HG02840 (cell line): Measurements from ENCODE around the gene TMPRSS9.

Experiments
- ATAC-seq: cut with Tn5 transposase; IDR thresholded peaks from one replicate; pipeline ENCODE4 v1.9.1; 2021; ENCODE audit warnings: mild to moderate bottlenecking, moderate library complexity, moderate number of reproducible peaks; ENCODE audit not compliant: unreplicated experiment, low FRiP score

TMPRSS9 gene

DNA sequence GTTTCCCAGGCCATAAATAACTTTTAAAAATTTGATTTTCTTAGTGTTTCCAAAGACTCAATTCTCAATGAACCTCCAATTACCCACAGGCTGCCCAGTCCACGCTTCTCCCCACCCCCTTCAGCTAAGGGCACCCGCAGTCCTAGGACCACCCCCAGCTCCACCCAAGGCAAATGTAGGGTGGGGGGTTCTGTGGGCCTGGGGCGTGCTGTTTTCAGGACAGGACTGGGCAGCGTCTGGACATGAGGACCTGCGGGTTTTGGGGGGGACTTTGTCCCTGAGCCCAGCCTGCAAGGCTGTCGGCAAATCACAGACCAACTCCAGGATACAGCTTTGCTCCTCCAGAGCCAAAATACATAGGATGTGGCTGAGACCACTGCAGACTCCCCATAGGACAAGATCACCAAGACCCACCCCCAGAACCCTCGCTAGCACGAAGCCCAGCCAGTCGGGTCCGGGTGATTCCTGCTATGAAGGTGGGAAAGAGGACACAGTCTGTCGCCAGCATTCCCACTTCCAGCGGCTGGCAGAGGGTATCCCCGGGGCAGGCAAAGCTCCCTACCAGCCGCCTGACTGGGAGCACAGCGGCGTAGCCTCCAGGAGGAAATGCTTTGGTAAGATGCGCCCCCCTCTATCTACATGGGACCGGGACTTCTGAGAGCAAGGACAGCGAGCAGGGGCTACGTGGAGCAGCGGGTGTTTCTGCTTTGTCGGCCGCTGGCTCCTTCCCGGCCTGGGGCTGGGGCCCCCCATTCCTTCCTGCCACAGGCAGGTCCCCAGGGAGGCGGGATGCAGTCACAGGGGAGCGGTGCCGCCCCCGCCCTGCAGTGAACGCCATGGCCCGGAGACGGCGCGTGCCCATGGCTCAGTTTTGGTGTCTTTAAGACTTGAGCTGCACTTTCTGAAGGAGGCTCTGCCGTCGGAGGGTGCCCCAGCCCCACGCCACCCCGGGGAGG lies 69.0 kb downstream of the TMPRSS9 start:
- ATAC-seq, result no peak

DNA sequence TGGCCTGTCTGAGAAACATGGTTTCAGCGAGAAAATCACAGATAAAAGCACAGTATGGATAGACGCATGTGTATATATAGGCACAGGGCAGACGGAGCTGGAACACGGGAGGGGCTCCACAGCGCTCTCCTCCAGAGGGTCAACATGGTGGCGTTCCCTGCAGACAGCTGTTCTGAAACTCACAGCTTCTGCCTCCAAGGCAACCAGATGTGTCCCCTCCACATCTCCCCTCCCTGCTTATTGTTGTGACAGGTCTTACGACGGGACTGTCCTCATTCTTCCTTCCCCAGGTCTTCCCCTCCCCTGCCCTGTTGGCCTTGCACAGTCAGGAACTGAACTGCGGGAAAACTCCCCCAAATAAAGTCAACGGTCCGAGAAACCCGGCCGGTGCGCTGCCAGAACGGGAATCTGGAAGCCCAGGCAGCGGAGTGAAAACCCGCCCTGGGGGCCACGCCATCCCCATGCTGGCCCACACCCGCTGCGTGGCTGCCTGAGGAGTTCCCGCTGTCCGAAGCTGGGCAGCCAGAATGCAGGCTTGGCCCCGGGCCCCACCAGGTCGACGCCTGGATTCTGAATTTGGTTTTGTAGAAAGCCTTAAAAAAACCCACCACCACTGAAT lies 70.0 kb downstream of the TMPRSS9 start:
- no peak for ATAC-seq

DNA sequence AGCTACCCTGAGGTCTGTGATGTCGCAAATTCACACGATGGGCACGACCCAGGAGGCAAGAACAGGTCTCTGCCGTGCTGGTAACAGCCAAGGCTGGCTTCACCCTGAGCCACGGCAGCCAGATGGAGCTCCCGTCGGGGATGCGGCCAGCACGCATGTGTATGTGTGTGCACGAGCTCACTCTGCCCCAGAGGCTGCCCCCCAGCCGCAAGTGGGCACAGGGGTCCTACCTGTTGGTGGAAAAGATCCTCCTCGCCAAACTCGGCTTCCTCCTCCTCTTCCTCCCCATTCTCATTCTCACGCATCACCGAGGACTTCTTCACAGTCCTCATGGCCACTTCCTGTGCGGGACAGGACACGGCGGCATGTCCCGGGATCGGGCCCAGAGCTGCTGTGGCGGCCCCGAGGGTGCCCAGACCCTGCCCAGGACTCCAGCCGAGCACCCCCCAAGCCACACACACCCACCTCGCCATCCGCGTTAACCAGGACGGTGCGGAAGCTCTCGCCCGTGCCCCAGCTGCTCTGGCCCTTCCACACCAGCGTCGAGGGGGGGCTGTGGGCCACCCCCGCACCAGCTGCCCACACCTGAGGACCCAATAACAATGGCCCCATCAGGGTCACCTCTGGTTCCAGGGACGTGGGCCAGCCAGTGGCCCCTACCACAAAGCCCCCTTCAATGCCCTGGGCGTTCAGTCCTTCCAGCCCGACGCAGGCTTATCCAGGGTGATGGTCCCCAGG lies 71.4 kb downstream of the TMPRSS9 start:
- no peak for ATAC-seq

DNA sequence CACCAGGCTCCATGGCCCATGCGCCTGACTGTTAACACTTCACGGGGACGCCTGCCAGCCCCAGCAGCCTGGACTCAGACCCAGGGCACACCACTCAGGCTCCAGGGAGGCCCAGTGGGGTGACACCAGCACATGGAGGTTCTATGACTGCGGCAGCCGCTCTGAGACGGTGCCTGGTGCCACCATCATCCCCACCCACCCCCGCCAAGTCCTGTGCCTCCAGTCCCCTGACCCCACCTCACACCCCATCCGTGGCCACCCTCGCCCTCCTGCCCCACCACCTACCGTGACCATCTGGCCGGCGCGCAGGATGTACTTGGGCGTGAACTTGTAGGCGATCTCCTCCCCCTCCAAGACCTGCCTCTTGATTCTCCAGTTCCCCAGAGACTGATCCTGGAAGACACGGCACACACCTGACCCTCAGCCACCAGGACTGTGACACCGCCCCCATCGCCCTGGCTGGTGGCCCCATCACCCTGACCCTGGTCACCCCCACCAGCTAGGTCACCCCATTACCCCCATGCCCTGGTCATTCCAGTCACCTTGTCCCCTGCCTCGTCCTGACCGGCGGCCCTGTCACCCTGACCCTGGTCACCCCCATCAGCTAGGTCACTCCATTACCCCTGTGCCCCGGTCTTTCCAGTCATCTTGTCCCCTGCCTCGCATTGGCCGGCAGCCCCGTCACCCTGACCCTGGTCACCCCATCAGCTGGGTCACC lies 72.2 kb downstream of the TMPRSS9 start:
- ATAC-seq, result no peak

DNA sequence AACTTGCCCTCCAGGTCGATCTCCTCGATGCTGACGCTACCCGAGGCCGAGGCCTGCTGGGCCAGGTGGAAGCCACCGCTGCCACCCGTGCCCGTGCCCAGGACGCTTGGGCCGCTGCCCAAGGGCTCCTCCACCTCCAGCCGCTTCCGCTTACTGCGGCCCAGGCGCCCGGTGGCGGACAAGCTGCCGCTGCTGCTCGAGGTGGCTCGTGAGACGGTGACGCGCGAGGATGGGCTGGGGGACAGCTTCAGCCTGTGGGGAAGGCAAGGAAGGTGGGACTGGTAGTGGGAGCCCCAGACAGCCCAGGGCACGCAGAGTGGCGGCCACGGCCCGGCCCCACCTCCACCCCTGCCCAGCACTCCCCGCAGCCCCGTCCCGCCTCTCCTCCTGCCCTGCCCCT lies 73.8 kb downstream of the TMPRSS9 start:
- no peak for ATAC-seq

DNA sequence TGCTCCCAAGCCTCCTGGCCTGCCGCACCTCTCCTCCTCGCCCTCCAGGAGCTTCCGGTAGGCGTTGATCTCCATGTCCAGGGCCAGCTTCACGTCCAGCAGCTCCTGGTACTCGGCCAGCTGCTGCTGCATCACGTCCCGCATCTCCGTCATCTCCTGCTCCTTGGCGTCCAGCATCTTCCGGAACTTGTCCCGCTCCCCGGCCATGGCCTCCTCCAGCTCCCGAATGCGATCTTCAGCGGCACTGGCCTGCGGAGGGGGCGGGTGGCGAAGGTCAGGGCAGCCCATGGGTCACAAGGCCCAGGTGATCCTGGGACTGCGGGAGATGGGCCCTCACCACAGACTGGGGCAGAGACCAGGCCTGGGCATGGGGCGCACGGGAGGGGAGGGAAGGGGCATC lies 74.2 kb downstream of the TMPRSS9 start:
- no peak for ATAC-seq

DNA sequence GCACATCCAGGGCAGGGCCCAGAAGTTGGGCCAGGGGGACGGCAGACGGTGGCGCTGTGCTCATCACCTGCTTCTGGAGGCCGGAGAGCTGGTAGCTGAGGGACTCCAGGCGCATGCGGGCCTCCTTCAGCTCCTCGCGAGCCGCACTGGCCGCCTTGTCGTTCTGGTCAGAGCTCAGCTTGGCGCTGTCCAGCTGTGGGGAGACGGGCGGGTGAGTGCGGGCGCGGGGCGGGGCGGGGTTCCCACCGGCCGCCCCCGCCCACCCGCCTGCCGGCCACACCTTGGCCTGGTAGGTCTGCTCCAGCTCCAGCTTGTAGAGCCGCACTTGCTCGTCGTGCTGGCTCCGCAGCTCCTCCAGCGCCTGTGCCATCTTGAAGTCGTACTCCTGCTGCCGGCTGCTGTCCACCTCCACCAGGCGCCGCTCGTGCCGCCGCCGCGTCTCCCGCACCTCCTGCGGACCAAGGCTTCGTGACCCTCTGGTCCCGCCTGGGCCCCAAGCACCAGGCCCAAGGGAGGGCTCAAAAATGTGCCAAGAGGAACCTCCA lies 74.7 kb downstream of the TMPRSS9 start:
- ATAC-seq, result no peak

DNA sequence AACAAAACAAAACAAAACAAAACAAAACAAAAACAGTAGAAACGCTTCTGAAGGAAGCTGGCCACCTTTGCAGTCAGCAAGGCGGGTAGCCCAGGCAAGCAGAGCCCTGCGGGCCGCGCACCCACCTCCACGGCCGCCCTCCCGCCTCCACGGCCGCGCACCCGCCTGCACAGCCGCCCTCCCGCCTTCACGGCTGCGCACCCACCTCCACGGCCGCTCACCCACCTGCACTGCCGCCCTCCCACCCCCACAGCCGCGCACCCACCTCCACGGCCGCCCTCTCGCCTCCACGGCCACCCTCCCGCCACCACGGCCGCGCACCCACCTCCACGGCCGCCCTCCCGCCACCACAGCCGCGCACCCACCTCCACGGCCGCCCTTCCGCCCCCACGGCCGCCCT lies 76.3 kb downstream of the TMPRSS9 start:
- ATAC-seq, result no peak

DNA sequence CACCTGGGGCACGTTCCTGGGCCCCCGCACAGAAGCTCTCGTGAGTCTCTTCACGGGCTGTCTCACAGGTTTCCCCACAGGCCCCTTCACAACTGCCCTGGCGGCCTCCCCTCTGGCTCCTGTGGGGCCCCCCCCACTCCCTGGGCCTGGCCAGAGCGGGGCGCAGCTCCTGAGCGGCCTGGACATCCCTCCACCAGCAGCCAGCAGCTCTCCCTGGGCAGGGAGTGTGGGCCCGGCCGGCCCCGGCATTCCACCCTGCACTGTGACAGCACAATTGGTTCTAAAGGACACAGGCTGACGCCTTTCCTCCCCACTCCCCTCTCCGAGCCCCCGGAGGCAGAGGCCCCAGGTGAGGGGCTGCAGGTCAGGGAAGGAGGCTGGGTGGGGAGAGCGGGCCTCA lies 76.9 kb downstream of the TMPRSS9 start:
- no peak for ATAC-seq

DNA sequence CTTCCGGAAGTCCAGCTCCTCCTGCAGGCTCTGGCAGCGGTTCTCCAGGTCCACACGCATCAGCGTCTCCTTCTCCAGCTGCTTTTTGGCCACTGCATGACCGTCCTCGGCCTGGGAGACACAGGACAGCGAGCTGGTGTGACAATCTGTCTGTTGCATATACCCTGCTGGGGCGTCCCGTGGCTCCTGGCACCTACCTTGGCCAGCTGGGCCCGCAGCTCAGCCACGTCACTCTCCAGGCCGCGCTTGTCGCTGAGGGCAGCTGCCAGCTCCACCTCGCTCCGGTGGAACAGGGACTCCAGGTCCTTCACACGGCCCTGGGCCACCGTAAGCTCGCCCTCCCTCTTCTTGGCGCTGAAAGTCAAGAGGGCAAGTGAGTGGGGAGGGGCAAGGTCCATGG lies 78.1 kb downstream of the TMPRSS9 start:
- no peak for ATAC-seq

DNA sequence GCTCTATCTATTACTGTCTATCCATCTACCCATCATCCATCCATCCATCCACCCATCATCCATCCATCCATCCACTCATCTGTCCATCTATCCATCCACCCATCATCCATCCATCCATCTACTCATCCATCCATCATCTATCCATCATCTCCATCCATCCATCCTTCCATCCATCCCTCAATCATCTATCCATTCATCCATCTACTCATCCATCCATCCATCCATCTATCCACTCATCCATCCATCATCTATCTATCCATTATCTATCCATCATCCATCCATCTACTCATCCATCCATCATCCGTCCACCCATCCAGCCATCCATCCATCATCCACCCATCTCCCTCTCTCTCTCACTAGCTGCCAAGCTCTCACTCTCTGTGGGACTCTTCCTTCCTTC lies 80.5 kb downstream of the TMPRSS9 start:
- no peak for ATAC-seq

DNA sequence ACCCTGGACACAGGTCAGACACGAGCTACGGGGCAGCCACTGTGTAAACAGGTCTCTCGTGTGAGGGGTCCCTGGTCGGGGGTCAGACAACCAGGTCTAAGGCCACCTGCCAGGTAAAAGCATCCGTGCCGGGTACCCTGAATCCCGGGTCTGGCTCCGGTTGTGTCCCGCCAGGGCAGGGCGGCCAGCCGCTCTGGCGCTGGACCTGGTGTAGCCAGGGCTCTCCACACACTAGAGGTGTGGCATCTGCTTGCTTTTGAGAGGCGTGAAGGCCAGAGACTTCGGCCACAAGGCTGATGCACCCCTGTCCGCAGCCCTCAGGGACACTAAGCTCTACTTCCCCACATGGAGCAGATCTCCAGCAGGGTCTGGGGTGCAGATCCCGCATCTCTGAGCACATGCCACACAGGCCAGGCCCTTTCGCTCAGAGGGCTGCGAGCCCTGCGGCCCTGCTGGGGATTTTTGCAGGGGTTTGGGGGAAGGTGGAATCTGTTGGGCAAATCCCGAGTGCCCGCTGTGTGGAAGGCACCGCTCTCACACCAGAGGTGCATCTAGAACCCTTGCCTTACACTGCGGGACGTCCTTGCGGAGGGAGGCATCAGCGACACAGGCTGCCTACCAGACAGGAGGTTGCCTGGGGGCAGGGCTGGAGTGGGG lies 81.2 kb downstream of the TMPRSS9 start:
- no peak for ATAC-seq

DNA sequence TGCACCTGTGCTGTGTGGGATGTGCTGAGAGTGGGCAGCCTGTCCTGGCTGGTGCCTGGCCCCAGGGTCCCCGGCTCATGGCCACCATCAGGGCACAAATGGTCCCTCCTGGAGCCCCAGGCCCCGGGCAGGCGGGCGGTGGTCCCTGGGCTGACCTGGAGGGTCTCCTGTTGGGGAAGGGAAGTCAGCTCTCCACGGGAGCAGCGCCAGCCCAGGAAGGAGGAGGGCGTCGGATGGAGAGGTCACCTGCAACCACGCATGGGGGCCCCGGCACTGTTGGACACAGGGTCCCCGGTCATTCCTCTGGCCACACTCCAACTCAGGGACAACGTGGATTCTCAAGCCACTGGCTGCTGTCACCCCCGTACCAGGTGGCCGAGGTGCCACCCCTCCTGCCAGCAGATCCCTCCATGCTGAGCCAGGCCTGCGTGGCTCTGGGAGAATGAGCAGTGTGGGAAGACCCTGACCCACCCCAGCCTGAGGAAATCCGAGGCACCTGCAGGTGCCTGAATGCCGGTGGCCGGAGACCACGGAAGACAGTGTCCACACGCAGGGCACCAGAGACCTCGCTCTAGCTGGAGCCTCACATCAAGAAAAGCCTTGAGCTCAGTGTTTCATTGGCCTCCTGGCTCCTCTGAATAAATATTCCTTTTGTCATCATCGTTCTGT lies 83.2 kb downstream of the TMPRSS9 start:
- no peak for ATAC-seq

DNA sequence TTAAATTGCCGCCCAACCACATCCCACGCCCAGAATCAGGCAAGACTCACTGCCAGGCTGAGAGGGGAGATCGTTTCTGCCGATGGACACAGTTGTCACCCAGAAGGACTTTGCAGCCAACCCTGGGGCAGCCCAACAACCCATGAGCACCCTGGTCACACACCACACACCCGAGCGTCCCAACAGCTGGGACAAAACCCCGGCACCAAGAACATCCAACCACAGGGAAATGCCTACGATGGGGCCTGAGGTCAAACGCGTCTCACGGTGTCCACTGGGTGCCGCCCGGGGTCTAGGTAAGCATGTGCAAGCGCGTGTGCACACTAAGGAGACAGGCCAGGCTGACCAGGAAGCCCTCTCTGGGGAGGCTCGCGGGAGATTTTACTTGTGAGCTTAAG lies 83.7 kb downstream of the TMPRSS9 start:
- ATAC-seq, result no peak

DNA sequence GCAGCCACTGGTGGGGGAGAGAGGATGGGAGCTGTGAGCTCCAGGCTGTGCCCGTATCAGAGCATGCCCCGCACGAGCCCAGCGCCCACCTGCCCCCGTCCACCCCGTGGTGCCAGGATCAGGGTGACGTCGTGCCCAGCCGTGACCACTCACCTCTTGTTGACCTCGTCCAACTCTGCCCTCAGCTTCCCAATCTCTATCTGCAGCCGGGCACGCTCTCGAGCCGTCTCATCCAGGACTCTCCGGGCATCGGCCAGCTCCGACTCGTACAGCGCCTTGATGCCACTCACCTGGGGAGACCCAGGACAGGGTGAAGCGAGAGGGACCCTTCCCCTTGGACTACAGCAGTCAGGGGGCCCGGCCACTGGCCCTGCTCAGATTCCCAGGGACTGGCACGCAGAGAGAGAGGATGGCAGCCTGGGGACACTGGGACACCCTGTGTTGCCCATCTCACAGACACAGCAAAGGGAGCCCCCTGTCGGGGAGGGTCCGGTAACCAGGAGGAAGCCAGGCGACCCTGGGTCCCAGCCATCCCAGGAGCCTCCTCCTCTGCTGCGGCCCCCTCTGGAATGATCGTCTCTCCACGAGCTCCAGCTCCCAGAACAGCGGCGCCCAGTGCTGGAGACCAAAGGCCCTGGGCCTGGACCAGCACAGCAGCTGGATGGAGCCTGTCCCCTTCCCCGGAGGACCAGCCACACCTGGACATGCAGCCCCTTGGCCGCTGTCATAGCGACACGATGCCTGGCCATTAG lies 84.4 kb downstream of the TMPRSS9 start:
- ATAC-seq, result no peak

DNA sequence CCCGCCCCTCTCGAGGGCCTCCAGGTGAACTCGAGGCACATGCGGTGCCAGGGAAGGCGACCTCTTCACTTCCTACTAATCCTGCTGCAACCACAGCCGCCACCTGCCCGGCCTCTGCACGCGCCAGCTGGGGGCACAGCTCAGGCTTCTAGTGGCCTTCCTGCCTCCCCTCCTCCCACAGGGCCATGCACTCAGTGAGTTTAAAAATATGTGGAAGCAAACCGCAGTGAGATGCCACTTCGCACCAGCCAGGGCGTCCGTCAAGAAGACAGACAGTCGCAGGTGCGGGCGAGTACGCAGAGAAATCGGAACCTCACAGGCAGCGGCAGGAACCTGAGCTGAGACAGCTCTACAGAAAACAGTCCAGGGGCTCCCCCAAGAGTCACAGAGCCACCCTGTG lies 86.3 kb downstream of the TMPRSS9 start:
- no peak for ATAC-seq

DNA sequence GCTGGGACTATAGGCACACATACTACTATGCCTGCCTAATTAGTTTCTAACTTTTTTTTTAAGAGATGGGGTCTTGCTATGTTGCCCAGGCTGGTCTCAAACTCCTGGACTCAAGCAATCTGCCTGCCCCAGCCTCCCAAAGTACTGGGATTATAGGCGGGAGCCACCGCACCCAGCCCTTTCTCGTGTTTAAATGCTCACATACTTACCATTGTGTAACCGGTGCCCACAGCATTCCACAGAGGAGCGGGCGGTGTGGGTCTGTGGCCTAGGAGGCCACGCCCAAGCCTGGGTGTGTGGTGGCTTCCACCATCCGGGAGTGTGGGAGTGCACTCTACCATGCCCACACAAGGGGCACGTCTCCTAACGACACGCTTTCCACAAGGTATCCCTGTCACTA lies 89.0 kb downstream of the TMPRSS9 start:
- no peak for ATAC-seq

DNA sequence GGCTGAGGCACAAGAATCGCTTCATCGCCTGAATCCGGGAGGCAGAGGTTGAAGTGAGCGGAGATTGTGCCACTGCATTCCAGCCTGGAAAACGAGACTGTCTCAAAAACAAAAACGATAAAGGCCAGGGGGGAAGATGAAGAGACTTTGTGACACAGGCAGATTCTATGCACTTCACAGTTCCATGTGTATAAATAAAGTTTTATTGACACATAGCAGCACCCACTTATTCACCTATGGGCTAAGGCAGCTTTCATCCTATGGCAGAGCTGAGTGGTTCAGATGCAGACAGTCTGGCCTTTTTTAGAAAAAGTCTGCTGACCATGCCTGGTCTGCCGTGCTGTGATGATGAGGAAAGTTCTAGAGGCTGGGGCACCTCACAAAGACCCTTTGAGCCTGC lies 91.1 kb downstream of the TMPRSS9 start:
- no peak for ATAC-seq

DNA sequence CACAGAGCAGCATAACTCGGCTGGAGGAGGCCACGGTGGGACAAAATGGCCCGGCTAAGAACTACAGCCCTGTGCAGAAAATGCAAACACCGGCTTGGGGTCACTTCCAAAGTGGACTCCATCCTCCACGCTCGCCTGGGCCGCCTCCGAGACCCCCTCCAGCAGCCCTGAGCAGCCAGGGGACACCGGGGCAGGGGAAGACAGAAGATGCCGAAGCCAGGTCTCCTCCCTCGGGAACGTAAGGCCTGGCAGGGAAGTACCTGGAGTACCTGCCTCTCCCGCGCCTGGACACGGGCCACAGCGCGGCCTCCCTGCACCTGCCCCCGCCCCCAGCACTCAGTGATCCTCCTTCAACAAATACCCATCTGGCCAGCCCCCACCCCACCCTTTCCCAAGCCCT lies 91.7 kb downstream of the TMPRSS9 start:
- no peak for ATAC-seq
